ENCODE results near the gene BICRAL.
A peak's percentile ranks its signal among the peaks of the same experiment; 100 is the strongest.

The BICRAL gene

DNA sequence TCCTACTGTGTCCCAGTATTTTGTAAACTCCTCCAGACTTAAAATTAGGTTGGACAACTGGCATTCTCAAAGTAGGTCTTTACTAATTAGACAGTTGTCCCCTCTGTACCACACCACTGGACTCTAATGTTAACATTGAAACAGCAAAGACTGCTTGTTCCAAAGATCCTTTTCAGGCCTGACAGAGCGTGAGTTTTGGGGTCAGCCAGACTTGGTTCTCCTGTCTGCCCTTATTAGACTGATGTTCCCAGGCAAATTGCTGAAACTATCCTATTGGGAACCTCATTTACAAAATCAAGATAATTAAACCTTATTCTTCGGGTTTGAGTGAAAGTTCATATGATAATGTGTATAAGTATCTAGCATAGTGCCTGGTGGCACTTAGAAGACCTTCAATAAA, 3.7 kb upstream of the BICRAL start:
- DNase-seq (ENCODE audit: low read depth in 2 of 2): no peak
- TF ChIP-seq, protein P1, sequence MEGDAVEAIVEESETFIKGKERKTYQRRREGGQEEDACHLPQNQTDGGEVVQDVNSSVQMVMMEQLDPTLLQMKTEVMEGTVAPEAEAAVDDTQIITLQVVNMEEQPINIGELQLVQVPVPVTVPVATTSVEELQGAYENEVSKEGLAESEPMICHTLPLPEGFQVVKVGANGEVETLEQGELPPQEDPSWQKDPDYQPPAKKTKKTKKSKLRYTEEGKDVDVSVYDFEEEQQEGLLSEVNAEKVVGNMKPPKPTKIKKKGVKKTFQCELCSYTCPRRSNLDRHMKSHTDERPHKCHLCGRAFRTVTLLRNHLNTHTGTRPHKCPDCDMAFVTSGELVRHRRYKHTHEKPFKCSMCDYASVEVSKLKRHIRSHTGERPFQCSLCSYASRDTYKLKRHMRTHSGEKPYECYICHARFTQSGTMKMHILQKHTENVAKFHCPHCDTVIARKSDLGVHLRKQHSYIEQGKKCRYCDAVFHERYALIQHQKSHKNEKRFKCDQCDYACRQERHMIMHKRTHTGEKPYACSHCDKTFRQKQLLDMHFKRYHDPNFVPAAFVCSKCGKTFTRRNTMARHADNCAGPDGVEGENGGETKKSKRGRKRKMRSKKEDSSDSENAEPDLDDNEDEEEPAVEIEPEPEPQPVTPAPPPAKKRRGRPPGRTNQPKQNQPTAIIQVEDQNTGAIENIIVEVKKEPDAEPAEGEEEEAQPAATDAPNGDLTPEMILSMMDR (IDR thresholded peaks at IDR 0.05; ENCODE audit: low read depth, low read length): no peak
- H3K4me3 ChIP-seq (replicated peaks in 1 of 2; ENCODE audit: low read depth in 2 of 2, low read length in 2 of 2): no peak overlapping the region

DNA sequence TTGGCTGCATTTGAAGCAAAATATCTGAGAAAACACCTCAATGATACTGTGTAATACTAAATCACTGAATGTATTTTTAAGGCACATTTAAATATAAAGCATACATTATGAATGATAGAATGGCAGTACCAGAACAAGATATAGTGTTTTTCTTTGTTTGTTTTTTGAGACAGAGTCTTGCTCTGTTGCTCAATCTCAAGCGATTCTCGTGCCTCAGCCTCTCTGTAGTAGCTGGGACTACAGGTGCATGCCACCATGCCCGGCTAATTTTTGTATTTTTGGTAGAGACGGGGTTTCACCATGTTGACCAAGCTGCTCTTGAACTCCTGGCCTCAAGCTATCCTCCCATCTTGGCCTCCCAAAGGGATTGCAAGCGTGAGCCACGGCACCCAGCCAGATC, 2.3 kb upstream of the BICRAL start:
- H3K4me3 ChIP-seq (replicated peaks in 1 of 2; ENCODE audit: low read depth in 2 of 2, low read length in 2 of 2): no peak overlapping the region
- no peak for DNase-seq (ENCODE audit: low read depth in 2 of 2)

DNA sequence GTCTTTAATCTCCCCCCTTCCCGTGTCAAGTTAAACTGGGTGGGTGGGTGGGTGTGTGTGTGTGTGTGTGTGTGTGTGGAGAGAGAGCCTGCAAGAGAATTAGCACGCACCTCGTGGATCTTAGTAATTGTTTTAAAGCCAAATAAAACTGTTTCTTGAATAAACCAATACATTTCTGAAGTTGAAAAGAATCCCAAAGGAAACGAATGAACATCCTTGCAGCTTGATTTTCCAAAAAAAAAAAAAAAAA, 381 bp upstream of the BICRAL start:
- DNase-seq (ENCODE audit: low read depth in 2 of 2): peak; percentile 37 to 60
- peak overlapping the region; percentile 37 to 79 for H3K4me3 ChIP-seq (replicated peaks in 1 of 2; ENCODE audit: low read depth in 2 of 2, low read length in 2 of 2)
- TF ChIP-seq, protein P1 (IDR thresholded peaks at IDR 0.05; ENCODE audit: low read depth, low read length): no peak

More for the DNA sequence above, 2.3 kb upstream of the BICRAL start:
- TF ChIP-seq, protein P1 (IDR thresholded peaks at IDR 0.05; ENCODE audit: low read depth, low read length): no peak

DNA sequence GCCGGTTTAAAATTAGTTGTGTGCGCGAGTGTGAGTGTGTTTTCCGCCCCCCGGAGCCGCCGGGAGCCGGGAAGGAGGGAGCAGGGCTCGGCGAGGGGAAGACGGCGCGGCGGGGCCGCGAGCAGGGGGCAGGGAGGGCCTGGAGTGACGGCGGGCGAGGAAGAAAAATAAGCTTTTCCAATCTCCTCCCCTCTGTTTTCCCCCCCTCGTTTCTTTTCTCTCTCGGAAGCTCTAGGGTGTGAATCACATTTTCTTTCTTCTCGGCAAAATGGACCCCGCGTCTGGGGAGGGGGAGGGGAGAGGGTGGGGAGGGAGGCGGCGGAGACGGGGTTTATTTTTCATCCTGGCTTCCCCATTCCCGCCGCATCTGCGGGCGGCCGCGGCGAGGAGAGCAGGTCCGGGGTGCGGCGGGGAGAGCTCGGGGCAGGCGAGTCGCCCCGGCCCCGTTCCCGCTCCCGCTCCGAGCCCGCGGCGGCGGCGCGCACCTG, 881 bp downstream of the BICRAL start:
- H3K4me3 ChIP-seq (replicated peaks in 1 of 2; ENCODE audit: low read depth in 2 of 2, low read length in 2 of 2): peak overlapping the region; percentile 76 to 79
- peak; percentile 92 to 96 for DNase-seq (ENCODE audit: low read depth in 2 of 2)
- TF ChIP-seq, protein P1 (IDR thresholded peaks at IDR 0.05; ENCODE audit: low read depth, low read length): no peak

DNA sequence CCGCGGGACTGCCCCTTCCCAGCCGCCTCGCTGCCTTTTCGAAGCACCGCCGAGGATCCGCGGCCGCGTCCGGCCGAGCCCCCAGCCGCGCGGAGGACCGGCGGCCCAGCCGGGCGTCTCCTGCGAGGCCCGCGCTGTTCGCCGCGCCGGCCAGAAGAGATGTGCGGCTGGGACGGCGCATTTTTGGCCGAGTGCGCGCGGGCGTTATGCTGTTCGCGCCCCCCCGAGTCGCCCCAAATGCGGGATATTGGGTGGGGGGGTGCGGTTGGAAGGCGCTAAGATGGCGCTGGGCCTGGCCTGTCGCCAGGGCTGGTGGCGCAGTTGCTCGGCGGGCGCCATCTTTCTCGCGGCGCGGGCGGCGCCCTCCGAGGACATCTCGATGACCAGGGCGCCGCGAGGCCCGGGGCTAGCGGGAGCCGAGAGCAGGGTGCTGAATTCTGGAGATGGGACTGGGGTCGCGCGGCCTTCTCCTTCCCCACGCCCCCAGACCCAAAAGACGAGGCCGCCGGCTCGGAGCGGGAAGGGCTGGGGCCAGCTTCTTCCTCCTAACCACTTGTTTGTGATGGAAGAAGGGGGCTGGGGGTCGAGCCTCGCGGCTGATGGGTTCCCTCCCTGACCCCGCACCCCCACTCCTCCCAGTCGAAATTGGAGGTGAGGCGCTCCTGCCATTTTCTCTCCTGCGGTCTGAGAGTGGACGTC, 1.5 kb downstream of the BICRAL start:
- H3K4me3 ChIP-seq (replicated peaks in 1 of 2; ENCODE audit: low read depth in 2 of 2, low read length in 2 of 2): peak overlapping the region; percentile 76 to 79
- TF ChIP-seq, protein P1 (IDR thresholded peaks at IDR 0.05; ENCODE audit: low read depth, low read length): no peak
- DNase-seq (ENCODE audit: low read depth in 2 of 2): peak; percentile 71 to 86

DNA sequence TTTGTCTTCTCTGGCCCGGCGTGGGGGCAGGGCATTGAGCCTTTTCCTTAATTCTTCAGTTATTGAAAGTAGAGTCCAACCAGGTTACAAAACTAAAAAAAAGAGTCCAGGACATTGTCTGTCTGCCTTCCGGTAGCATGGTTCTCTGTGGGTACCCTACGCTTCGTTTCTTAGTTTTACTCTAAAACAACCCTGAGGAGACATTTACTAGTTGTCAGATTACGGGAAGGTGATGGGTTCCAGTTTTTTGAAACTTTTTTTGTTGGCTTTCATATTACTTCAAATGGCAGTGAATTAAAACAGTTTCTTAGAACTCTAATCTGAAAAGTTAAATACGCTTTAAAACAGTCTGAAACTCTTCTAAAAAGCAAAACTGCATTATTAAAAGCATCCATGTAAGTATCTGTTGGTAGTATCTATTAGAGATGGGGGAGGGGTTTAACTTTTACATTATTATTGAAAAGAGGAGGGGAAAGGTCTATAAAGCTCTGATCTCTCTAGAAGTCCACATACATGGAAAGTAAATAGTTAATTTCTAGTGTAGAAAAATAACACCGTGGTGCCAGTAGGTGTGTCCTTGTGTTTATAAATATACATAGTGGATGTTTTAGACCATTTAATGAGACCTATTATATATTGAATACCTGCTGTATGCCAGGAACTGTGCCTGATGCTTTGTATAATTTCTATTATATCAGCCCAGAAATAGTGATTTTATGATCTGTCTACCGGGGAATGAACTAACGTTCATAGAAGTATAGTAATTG, 2.2 kb downstream of the BICRAL start:
- TF ChIP-seq, protein P1 (IDR thresholded peaks at IDR 0.05; ENCODE audit: low read depth, low read length): no peak
- peak overlapping the region; percentile 76 to 79 for H3K4me3 ChIP-seq (replicated peaks in 1 of 2; ENCODE audit: low read depth in 2 of 2, low read length in 2 of 2)
- DNase-seq (ENCODE audit: low read depth in 2 of 2): peak; percentile 26 to 36

Data from cardiac fibroblast (primary cell).